Thyroid gland (tissue), 4 donors: ENCODE results near the gene ZNF385B.

Experiments used
- CTCF ChIP-seq, 6 experiments: fragments of 200-600 bp in 3 of 6; fragments of 450-650 bp in 3 of 6; sonication (generic) in 3 of 6; IDR thresholded peaks; one replicate each; pipeline ENCODE4 v1.5.1; 2016 to 2019; ENCODE audit warnings: antibody characterized with exemption in 6 of 6, mild to moderate bottlenecking in 2 of 6, inconsistent platforms in 1 of 6, moderate library complexity in 1 of 6
- POLR2A ChIP-seq, 2 donors: fragments of 450-650 bp; IDR thresholded peaks; one replicate each; pipeline ENCODE4 v1.6.1; 2017; ENCODE audit warnings: antibody characterized with exemption in 2 of 2, mild to moderate bottlenecking in 2 of 2, moderate library complexity in 1 of 2

GRCh38 chr2:179900655-179901054, 39.2 kb upstream of the ZNF385B start:
- TF ChIP-seq POLR2A (IDR thresholded peaks at IDR 0.05) (no peak), CTCF (IDR thresholded peaks at IDR 0.05) (no peak)
